ENCODE measurements around the gene FBXL14.
"Not testable (repeated sequence)": the region's sequence is repeated elsewhere in the genome, so short reads cannot be mapped to it uniquely, and the experiment has no call there.

The FBXL14 gene

GRCh38 chr12:1619587-1619986 is 25.2 kb upstream of the FBXL14 start:
- DNase-seq, result peak; percentile 47

- DNase-seq, result no peak
Observed at GRCh38 chr12:1619159-1619558, 24.8 kb upstream of the FBXL14 start.

GRCh38 chr12:1618489-1618888 is 24.1 kb upstream of the FBXL14 start:
- DNase-seq, result no peak

GRCh38 chr12:1616233-1617066 is 22.1 kb upstream of the FBXL14 start:
- no peak for DNase-seq

GRCh38 chr12:1614360-1614759 is 20.0 kb upstream of the FBXL14 start:
- no peak for DNase-seq

GRCh38 chr12:1613860-1614259 is 19.5 kb upstream of the FBXL14 start:
- DNase-seq, result no peak

GRCh38 chr12:1611803-1612572 is 17.6 kb upstream of the FBXL14 start:
- DNase-seq, result no peak

- DNase-seq, result no peak
Observed at GRCh38 chr12:1610072-1610643, 15.8 kb upstream of the FBXL14 start.

- DNase-seq, result no peak
Observed at GRCh38 chr12:1608713-1609119, 14.3 kb upstream of the FBXL14 start.

- DNase-seq, result no peak
Observed at GRCh38 chr12:1607940-1608712, 13.7 kb upstream of the FBXL14 start.

- DNase-seq, result peak; percentile 68
Observed at GRCh38 chr12:1606021-1606622, 11.7 kb upstream of the FBXL14 start.

GRCh38 chr12:1605129-1606020 is 11.0 kb upstream of the FBXL14 start:
- DNase-seq, result peak; percentile 62

- DNase-seq, result no peak
Observed at GRCh38 chr12:1604464-1604863, 10.1 kb upstream of the FBXL14 start.

GRCh38 chr12:1603269-1603993 is 9.1 kb upstream of the FBXL14 start:
- DNase-seq, result no peak

- not testable (repeated sequence) for DNase-seq
Observed at GRCh38 chr12:1602706-1603105, 8.3 kb upstream of the FBXL14 start.

- no peak for DNase-seq
Observed at GRCh38 chr12:1598757-1599156, 4.4 kb upstream of the FBXL14 start.

GRCh38 chr12:1595690-1596347 is 1.4 kb upstream of the FBXL14 start:
- DNase-seq, result no peak

GRCh38 chr12:1595026-1595561 is 713 bp upstream of the FBXL14 start:
- DNase-seq, result peak; percentile 15

- DNase-seq, result no peak
Observed at GRCh38 chr12:1594006-1594260, 448 bp downstream of the FBXL14 start.

Measured in CD4-positive, alpha-beta T cell treated with Interferon gamma for 1 hour (primary cell).